ENCODE measurements around the gene SDC3. TPM values are rescaled to one million over a fixed set of nuclear protein-coding genes. Genes with fewer than 3 reads are reported as not detected.

Gene SDC3
- total and polyA plus RNA-seq, 7 donors, result 3.3 to 11.6 (median 6.8) TPM

- no peak for DNase-seq
- Histone ChIP-seq H3K9me3 (no peaks in the 10 kb centered on the region), H3K27me3 (ENCODE audit: insufficient read depth in 3 of 3, low read length in 2 of 3) (no peaks in the 10 kb centered on the region), H3K4me3 (no peak overlapping the region), H3K4me1 (peaks cover 10% of the 10 kb centered on the region), H3K27ac (no peak overlapping the region), H3K36me3 (ENCODE audit: insufficient read depth in 1 of 2, low read depth in 1 of 2) (no peaks in the 10 kb centered on the region)
- intact Hi-C loops (cut with DNase I), result no loop called here
- ATAC-seq, result no peak
- TF ChIP-seq, protein P1, sequence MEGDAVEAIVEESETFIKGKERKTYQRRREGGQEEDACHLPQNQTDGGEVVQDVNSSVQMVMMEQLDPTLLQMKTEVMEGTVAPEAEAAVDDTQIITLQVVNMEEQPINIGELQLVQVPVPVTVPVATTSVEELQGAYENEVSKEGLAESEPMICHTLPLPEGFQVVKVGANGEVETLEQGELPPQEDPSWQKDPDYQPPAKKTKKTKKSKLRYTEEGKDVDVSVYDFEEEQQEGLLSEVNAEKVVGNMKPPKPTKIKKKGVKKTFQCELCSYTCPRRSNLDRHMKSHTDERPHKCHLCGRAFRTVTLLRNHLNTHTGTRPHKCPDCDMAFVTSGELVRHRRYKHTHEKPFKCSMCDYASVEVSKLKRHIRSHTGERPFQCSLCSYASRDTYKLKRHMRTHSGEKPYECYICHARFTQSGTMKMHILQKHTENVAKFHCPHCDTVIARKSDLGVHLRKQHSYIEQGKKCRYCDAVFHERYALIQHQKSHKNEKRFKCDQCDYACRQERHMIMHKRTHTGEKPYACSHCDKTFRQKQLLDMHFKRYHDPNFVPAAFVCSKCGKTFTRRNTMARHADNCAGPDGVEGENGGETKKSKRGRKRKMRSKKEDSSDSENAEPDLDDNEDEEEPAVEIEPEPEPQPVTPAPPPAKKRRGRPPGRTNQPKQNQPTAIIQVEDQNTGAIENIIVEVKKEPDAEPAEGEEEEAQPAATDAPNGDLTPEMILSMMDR (IDR thresholded peaks at IDR 0.05), result no peak
- WGBS, 3 donors, result 93 to 96% (median 95%) methylated on average over 5 of the region's 5 CpGs
Measured at GRCh38 chr1:30889511-30889910, 19.0 kb downstream of the SDC3 start.

- H3K27ac ChIP-seq, result peak overlapping the region; percentile 23
- whole genome bisulfite sequencing, 3 donors, result 85 to 90% (median 86%) methylated on average over 3 of the region's 3 CpGs
- ATAC-seq (no peak), DNase-seq (no peak)
- TF ChIP-seq, protein P1 (IDR thresholded peaks at IDR 0.05), result no peak
- no peak overlapping the region for H3K4me3 ChIP-seq
- H3K9me3 ChIP-seq, result no peaks in the 10 kb centered on the region
- intact Hi-C loops (cut with DNase I), result no loop called here
- no peaks in the 10 kb centered on the region for H3K27me3 ChIP-seq (ENCODE audit: insufficient read depth in 3 of 3, low read length in 2 of 3)
- no peaks in the 10 kb centered on the region for H3K36me3 ChIP-seq (ENCODE audit: insufficient read depth in 1 of 2, low read depth in 1 of 2)
- H3K4me1 ChIP-seq, result peaks cover 10% of the 10 kb centered on the region
Measured at GRCh38 chr1:30888975-30889374, 19.6 kb downstream of the SDC3 start.

- peak in 1 of 2 donors; percentile 58 for DNase-seq
Measured at GRCh38 chr1:30888391-30888790, 20.2 kb downstream of the SDC3 start.

DNA sequence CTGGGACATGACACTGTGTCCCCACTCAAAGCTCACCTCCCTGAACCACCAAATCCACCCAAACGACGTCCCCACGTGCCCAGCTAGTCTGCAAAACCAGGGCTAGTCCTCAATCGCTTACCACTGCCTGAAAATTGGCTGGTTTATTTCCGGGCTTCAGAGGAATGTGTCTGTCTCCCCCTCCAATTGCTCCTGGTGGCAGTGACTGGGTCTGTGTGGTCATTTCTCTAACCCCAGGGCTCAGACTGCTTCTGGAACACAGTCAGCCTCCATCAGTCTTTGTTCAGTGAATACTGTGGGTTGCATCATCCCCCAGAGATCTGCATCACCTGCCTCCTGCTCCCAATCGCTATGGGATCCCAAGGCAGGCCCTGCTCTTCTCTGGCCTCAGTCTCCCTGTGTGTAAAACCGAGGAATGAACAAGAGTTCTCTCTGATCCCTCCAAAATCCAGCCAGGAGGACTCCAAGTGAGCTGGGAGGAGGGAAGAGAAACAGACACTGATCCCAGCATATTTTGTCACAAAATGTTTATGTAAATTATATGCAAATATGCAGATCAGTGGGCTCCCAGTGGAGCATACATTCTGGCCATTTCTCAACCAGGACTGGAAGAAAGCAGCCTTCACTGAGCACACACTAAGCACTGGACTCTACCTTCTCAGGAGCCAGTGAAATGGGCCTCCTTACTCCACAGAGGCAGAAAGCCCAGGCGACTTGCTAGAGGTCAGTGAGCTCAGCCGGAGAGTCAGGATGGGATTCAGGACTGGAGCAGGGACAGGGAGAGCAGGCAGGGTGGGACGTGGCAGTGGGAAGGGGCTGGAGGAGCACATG, 20.9 kb downstream of the SDC3 start:
- ATAC-seq (peak in 3 of 4 donors; percentile 9 to 22 (median 12)), DNase-seq (peak in 1 of 2 donors; percentile 39)
- 80 to 87% (median 81%) methylated on average over 10 of the region's 10 CpGs for WGBS, 3 donors
- Histone ChIP-seq H3K4me3 (no peak overlapping the region), H3K9me3 (no peaks in the 10 kb centered on the region), H3K27ac (peak overlapping the region; percentile 39), H3K36me3 (ENCODE audit: insufficient read depth in 1 of 2, low read depth in 1 of 2) (no peaks in the 10 kb centered on the region), H3K27me3 (ENCODE audit: insufficient read depth in 3 of 3, low read length in 2 of 3) (peaks cover 0 to 6% (median 0%) of the 10 kb centered on the region in 3 donors), H3K4me1 (peaks cover 10% of the 10 kb centered on the region)
- intact Hi-C loops (cut with DNase I), result no loop called here
- TF ChIP-seq, protein P1 (IDR thresholded peaks at IDR 0.05), result no peak

More at GRCh38 chr1:30888391-30888790, 20.2 kb downstream of the SDC3 start:
- intact Hi-C loops (cut with DNase I), result no loop called here
- Histone ChIP-seq H3K27ac (peak overlapping the region; percentile 39), H3K4me3 (no peak overlapping the region), H3K9me3 (no peaks in the 10 kb centered on the region), H3K27me3 (ENCODE audit: insufficient read depth in 3 of 3, low read length in 2 of 3) (peaks cover 0 to 2% (median 0%) of the 10 kb centered on the region in 3 donors), H3K36me3 (ENCODE audit: insufficient read depth in 1 of 2, low read depth in 1 of 2) (no peaks in the 10 kb centered on the region), H3K4me1 (peaks cover 10% of the 10 kb centered on the region)
- WGBS, 3 donors, result 33 to 45% (median 37%) methylated on average over 8 of the region's 8 CpGs
- ATAC-seq, result peak; percentile 65 to 74 (median 72)
- TF ChIP-seq, protein P1 (IDR thresholded peaks at IDR 0.05), result no peak

Data from psoas muscle (tissue), 8 donors.